DND-41 (cell line): ENCODE results near the gene KCNT1.

Experiments used
- CTCF ChIP-seq: IDR thresholded peaks from 2 replicates; pipeline ENCODE4 v1.5.1; 2012; ENCODE audit warnings: borderline replicate concordance, low read length, moderate library complexity, mild to moderate bottlenecking; ENCODE audit not compliant: poor library complexity, severe bottlenecking; ENCODE audit errors: extremely low read depth
- EZH2 ChIP-seq: IDR thresholded peaks from 3 replicates; pipeline ENCODE4 v1.6.1; 2012; ENCODE audit warnings: borderline replicate concordance, low read depth, mild to moderate bottlenecking, moderate library complexity, low read length, inconsistent platforms; ENCODE audit not compliant: severe bottlenecking

- no peak for TF ChIP-seq CTCF
- TF ChIP-seq EZH2: no peak
Measured at GRCh38 chr9:135766251-135766650, 64.3 kb downstream of the KCNT1 start.
